MCF 10A (cell line): ENCODE results near the gene RTN4R. TPM values are rescaled to one million over a fixed set of nuclear protein-coding genes. Genes with fewer than 3 reads are reported as not detected.
"Not testable (repeated sequence)": the region's sequence is repeated elsewhere in the genome, so short reads cannot be mapped to it uniquely, and the experiment has no call there.

Experiments
- BruUV-seq: library from RNA; stranded (reverse); fragments of 400-500 nt; replicated peaks from 2 replicates; lab custom pipeline; 2021; lab: Mats Ljungman, UMichigan
- CTCF ChIA-PET: fragments of 300-600 bp; sonication (Branson Sonifier 250); formaldehyde crosslinking; extraction: SDS; loops from one replicate; lab custom pipeline; 2021; ENCODE audit warnings: antibody characterized with exemption, inconsistent platforms; lab: Yijun Ruan, JAX
- POLR2A ChIA-PET: fragments of 300-600, 350-650 bp; sonication (Branson Sonifier 250); formaldehyde crosslinking; extraction: SDS; loops from one replicate; lab custom pipeline; 2020; ENCODE audit warnings: antibody characterized with exemption, inconsistent platforms; lab: Yijun Ruan, JAX
- DNase-seq: peaks from one replicate; pipeline ENCODE4 v3.0.0-alpha.2; 2018; ENCODE audit not compliant: unreplicated experiment
- H3K27ac Mint-ChIP-seq: one replicate; pipeline ENCODE4 v1.8.0; 2022; ENCODE audit warnings: mild to moderate bottlenecking, low read depth, mixed read lengths; ENCODE audit not compliant: unreplicated experiment
- H3K27me3 Mint-ChIP-seq: one replicate; pipeline ENCODE4 v1.8.0; 2022; ENCODE audit warnings: mixed read lengths; ENCODE audit not compliant: insufficient read depth, unreplicated experiment
- H3K36me3 Mint-ChIP-seq: one replicate; pipeline ENCODE4 v1.8.0; 2022; ENCODE audit warnings: mild to moderate bottlenecking, moderate library complexity, mixed read lengths; ENCODE audit not compliant: insufficient read depth, unreplicated experiment
- H3K4me1 Mint-ChIP-seq: one replicate; pipeline ENCODE4 v1.8.0; 2022; ENCODE audit warnings: mixed read lengths; ENCODE audit not compliant: insufficient read depth, unreplicated experiment
- H3K4me3 Mint-ChIP-seq: one replicate; pipeline ENCODE4 v1.8.0; 2022; ENCODE audit warnings: mild to moderate bottlenecking, moderate library complexity, mixed read lengths; ENCODE audit not compliant: unreplicated experiment
- H3K9me3 Mint-ChIP-seq: one replicate; pipeline ENCODE4 v1.8.0; 2022; ENCODE audit warnings: mixed read lengths; ENCODE audit not compliant: unreplicated experiment
- CTCF ChIP-seq: fragments of 200-600 bp; IDR thresholded peaks from one replicate; pipeline ENCODE4 v1.8.0; 2022; ENCODE audit warnings: antibody characterized with exemption, mild to moderate bottlenecking; ENCODE audit not compliant: unreplicated experiment
- intact Hi-C: fragments of 100-400 bp; cut with micrococcal nuclease; formaldehyde crosslinking; loops from 2 replicates; pipeline ENCODE4 v1.14.1; 2022
- total RNA-seq: library from RNA; stranded (reverse); gene quantifications from 2 replicates; pipeline ENCODE4 v1.2.3, GENCODE V29; 2022

RTN4R gene
- total RNA-seq, 1 experiment from 2014 or later = 2.7 TPM

- Mint-ChIP-seq H3K27me3 (no peaks in the 10 kb centered on the region), H3K4me1 (peaks cover 17% of the 10 kb centered on the region), H3K27ac (no peak overlapping the region), H3K36me3 (no peaks in the 10 kb centered on the region), H3K4me3 (no peak overlapping the region), H3K9me3 (no peaks in the 10 kb centered on the region)
- BruUV-seq = no TSS peak
- DNase-seq = no peak
- POLR2A ChIA-PET = no interaction called here
- intact Hi-C loops = no loop called here
- TF ChIP-seq CTCF = no peak
- CTCF ChIA-PET = interaction anchor here (0.7 kb wide), 1 partner anchor 184 kb away, joined by 4 read pairs; no protein-coding TSS in a partner anchor
Observed at GRCh38 chr22:20312396-20313191, 44.5 kb upstream of the RTN4R start.

GRCh38 chr22:20311249-20312062 is 43.3 kb upstream of the RTN4R start:
- CTCF ChIA-PET = interaction anchor here (0.6 kb wide), 1 partner anchor 196 kb away, joined by 4 read pairs; no protein-coding TSS in a partner anchor
- peaks cover 10% of the 10 kb centered on the region for H3K4me1 Mint-ChIP-seq
- H3K36me3 Mint-ChIP-seq, BruUV-seq, H3K4me3 Mint-ChIP-seq, H3K9me3 Mint-ChIP-seq, H3K27me3 Mint-ChIP-seq, intact Hi-C loops, POLR2A ChIA-PET, DNase-seq: not testable (repeated sequence)
- peak overlapping the region; percentile 23 for H3K27ac Mint-ChIP-seq

- H3K27me3 Mint-ChIP-seq, BruUV-seq, H3K36me3 Mint-ChIP-seq, H3K9me3 Mint-ChIP-seq, H3K4me3 Mint-ChIP-seq, intact Hi-C loops, H3K27ac Mint-ChIP-seq, POLR2A ChIA-PET, DNase-seq: not testable (repeated sequence)
- H3K4me1 Mint-ChIP-seq = peaks cover 10% of the 10 kb centered on the region
- CTCF ChIA-PET = interaction anchor here (0.6 kb wide), 1 partner anchor 195 kb away, joined by 4 read pairs; no protein-coding TSS in a partner anchor
Observed at GRCh38 chr22:20310773-20311172, 42.7 kb upstream of the RTN4R start.

GRCh38 chr22:20310180-20310579 is 42.1 kb upstream of the RTN4R start:
- peaks cover 10% of the 10 kb centered on the region for H3K4me1 Mint-ChIP-seq
- intact Hi-C loops, H3K27ac Mint-ChIP-seq, CTCF ChIA-PET, H3K27me3 Mint-ChIP-seq, BruUV-seq, H3K4me3 Mint-ChIP-seq, H3K9me3 Mint-ChIP-seq, DNase-seq, H3K36me3 Mint-ChIP-seq: not testable (repeated sequence)
- POLR2A ChIA-PET = interaction anchor here (0.6 to 2.1 kb wide), 2 partner anchors 9 to 1536 kb away, joined by 4 to 6 read pairs; partner anchors contain the start of gene DGCR6L

- ChIA-PET CTCF (interaction anchor here (1.3 kb wide), 1 partner anchor 9 kb away, joined by 3 read pairs; no protein-coding TSS in a partner anchor), POLR2A (interaction anchor here (0.6 to 2.1 kb wide), 2 partner anchors 11 to 1537 kb away, joined by 4 to 6 read pairs; partner anchors contain the start of gene DGCR6L)
- H3K27ac Mint-ChIP-seq, H3K36me3 Mint-ChIP-seq, BruUV-seq, intact Hi-C loops, DNase-seq, H3K9me3 Mint-ChIP-seq, H3K27me3 Mint-ChIP-seq: not testable (repeated sequence)
- Mint-ChIP-seq H3K4me3 (peak overlapping the region; percentile 19), H3K4me1 (peaks cover 10% of the 10 kb centered on the region)
Observed at GRCh38 chr22:20308806-20309650, 40.9 kb upstream of the RTN4R start.

- H3K36me3 Mint-ChIP-seq, BruUV-seq, intact Hi-C loops, CTCF ChIA-PET, DNase-seq, H3K27me3 Mint-ChIP-seq, H3K4me3 Mint-ChIP-seq, H3K9me3 Mint-ChIP-seq, H3K27ac Mint-ChIP-seq: not testable (repeated sequence)
- POLR2A ChIA-PET = interaction anchor here (0.6 kb wide), 1 partner anchor 694 kb away, joined by 3 read pairs; the partner anchor contains the start of gene THAP7
- H3K4me1 Mint-ChIP-seq = peaks cover 10% of the 10 kb centered on the region
Observed at GRCh38 chr22:20307448-20308447, 39.6 kb upstream of the RTN4R start.
